Measurements from ENCODE around the gene VTCN1.
"Not testable (repeated sequence)": the region's sequence is repeated elsewhere in the genome, so short reads cannot be mapped to it uniquely, and the experiment has no call there.

VTCN1 gene

GRCh38 chr1:117106478-117106877 lies 104.2 kb downstream of the VTCN1 start:
- no peak overlapping the region for H3K27ac ChIP-seq
- TF ChIP-seq, protein P1, sequence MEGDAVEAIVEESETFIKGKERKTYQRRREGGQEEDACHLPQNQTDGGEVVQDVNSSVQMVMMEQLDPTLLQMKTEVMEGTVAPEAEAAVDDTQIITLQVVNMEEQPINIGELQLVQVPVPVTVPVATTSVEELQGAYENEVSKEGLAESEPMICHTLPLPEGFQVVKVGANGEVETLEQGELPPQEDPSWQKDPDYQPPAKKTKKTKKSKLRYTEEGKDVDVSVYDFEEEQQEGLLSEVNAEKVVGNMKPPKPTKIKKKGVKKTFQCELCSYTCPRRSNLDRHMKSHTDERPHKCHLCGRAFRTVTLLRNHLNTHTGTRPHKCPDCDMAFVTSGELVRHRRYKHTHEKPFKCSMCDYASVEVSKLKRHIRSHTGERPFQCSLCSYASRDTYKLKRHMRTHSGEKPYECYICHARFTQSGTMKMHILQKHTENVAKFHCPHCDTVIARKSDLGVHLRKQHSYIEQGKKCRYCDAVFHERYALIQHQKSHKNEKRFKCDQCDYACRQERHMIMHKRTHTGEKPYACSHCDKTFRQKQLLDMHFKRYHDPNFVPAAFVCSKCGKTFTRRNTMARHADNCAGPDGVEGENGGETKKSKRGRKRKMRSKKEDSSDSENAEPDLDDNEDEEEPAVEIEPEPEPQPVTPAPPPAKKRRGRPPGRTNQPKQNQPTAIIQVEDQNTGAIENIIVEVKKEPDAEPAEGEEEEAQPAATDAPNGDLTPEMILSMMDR (IDR thresholded peaks at IDR 0.05): no peak
- TF ChIP-seq ZFX (IDR thresholded peaks at IDR 0.05; ENCODE audit: borderline replicate concordance): no peak

DNA sequence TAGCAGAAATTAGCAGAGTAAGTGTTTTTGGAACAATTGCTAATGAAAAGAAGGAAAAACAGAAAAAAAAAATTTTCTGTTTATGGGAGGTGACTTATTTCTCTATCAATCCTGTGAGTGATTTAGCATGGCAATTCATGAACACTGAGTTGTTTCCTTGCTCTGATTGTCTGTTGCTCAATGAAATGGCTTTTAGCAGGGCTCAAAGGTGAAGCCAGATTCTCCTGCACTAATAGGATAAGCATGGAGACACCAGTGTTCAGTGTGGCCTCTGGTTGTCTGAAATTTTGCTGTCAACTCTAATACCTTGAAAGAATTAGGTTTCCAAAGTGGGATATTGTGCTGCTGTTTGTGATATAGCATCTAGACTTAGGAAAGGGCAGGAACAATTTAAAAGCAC lies 105.0 kb downstream of the VTCN1 start:
- H3K27ac ChIP-seq: no peak overlapping the region
- TF ChIP-seq, protein P1 (IDR thresholded peaks at IDR 0.05): no peak
- no peak for TF ChIP-seq ZFX (IDR thresholded peaks at IDR 0.05; ENCODE audit: borderline replicate concordance)

GRCh38 chr1:117104986-117105385 lies 105.7 kb downstream of the VTCN1 start:
- no peak for TF ChIP-seq ZFX (IDR thresholded peaks at IDR 0.05; ENCODE audit: borderline replicate concordance)
- TF ChIP-seq, protein P1 (IDR thresholded peaks at IDR 0.05): no peak
- no peak overlapping the region for H3K27ac ChIP-seq

DNA sequence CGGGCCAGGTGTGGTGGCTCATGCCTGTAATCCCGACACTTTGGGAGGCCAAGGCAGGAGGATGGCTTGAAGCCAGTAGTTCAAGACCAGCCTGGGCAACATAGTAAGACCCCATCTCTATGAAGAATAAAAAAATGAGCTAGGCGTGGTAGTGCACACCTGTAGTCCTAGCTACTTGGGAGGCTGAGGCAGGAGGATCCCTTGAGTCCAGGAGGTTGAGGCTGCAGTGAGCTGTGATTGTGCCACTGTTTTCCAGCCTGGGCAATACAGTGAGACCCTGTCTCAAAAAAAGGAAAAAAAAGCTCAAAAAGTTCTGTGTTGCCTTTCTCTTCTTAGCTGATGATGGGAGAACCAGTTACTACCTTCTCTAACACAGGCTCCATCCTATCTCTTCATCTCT lies 108.9 kb downstream of the VTCN1 start:
- H3K27ac ChIP-seq: not testable (repeated sequence)

DNA sequence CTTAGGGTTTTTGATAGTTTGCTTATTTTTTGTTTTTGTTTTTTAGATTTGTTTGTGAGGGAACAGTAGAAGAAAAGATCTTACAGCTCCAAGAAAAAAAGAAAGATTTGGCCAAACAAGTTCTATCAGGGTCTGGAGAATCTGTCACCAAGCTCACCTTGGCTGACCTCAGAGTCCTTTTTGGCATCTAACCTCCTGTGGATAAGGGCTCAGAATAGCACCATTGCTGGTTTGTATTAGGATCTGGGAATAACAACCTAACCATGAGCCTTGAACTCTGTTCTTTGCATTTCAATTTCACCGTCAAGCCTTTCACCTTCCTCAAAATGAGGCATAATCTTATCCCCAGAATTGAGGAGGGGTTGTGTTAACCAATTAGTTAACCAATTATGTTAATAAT lies 109.4 kb downstream of the VTCN1 start:
- TF ChIP-seq ZFX (IDR thresholded peaks at IDR 0.05; ENCODE audit: borderline replicate concordance): no peak
- TF ChIP-seq, protein P1 (IDR thresholded peaks at IDR 0.05): no peak
- no peak overlapping the region for H3K27ac ChIP-seq

- no peak overlapping the region for H3K27ac ChIP-seq
- TF ChIP-seq, protein P1 (IDR thresholded peaks at IDR 0.05): no peak
- no peak for TF ChIP-seq ZFX (IDR thresholded peaks at IDR 0.05; ENCODE audit: borderline replicate concordance)
Observed at GRCh38 chr1:117098287-117098890, 112.3 kb downstream of the VTCN1 start.

DNA sequence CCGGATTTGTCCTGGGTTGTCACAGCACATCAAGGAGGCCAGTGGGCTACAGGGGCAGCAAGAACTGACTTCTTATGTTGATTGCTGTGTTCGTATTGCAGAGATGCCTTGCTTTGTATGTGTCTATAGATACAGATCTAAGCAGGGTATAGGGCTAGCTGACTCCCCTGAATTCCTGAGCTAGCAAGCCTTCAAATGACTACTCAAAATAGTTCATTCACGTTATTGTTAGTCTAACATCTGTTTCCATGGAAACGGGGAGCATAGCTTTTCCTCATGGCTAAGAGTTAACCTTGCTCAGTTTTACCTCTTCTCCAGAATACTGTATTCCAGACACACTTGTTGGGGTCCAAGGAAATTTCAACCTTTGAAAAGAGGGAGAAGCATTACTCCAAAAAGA lies 113.3 kb downstream of the VTCN1 start:
- no peak for TF ChIP-seq ZFX (IDR thresholded peaks at IDR 0.05; ENCODE audit: borderline replicate concordance)
- TF ChIP-seq, protein P1 (IDR thresholded peaks at IDR 0.05): no peak
- H3K27ac ChIP-seq: no peak overlapping the region

GRCh38 chr1:117096951-117097408 lies 113.7 kb downstream of the VTCN1 start:
- TF ChIP-seq, protein P1 (IDR thresholded peaks at IDR 0.05): no peak
- TF ChIP-seq ZFX (IDR thresholded peaks at IDR 0.05; ENCODE audit: borderline replicate concordance): no peak
- H3K27ac ChIP-seq: no peak overlapping the region

Measured in 22Rv1 (cell line).